HepG2 (cell line): ENCODE results near the gene RBM18. TPM values are rescaled to one million over a fixed set of nuclear protein-coding genes. Genes with fewer than 3 reads are reported as not detected.

Source experiments
- ETV5 ChIP-seq: IDR thresholded peaks from 2 replicates; pipeline ENCODE4 v1.6.1; 2018; ENCODE audit warnings: missing biosample characterization, missing genetic modification reagents, inconsistent platforms, borderline replicate concordance
- KLF16 ChIP-seq, 2 experiments: sonication (generic) in 1 of 2; formaldehyde crosslinking in 1 of 2; IDR thresholded peaks; 2 replicates each; pipeline versions ENCODE4 v1.6.1 to v1.8.0; 2016 to 2023; ENCODE audit warnings: missing genetic modification reagents in 2 of 2, missing compliant biosample characterization in 1 of 2
- MED8 ChIP-seq: sonication (generic); formaldehyde crosslinking; IDR thresholded peaks from 2 replicates; pipeline ENCODE4 v1.8.1; 2023; ENCODE audit warnings: mild to moderate bottlenecking, missing genetic modification reagents; ENCODE audit not compliant: insufficient replicate concordance
- PRMT3 ChIP-seq: sonication (generic); formaldehyde crosslinking; IDR thresholded peaks from 2 replicates; pipeline ENCODE4 v1.8.1; 2022; ENCODE audit warnings: low read depth, mild to moderate bottlenecking, moderate library complexity, missing genetic modification reagents, borderline replicate concordance
- SMC3 ChIP-seq: IDR thresholded peaks from 2 replicates; pipeline ENCODE4 v1.6.1; 2011; ENCODE audit warnings: low read length, improper control_type of control experiment
- SNAPC5 ChIP-seq: sonication (generic); formaldehyde crosslinking; IDR thresholded peaks from 2 replicates; pipeline ENCODE4 v1.8.1; 2023; ENCODE audit warnings: mild to moderate bottlenecking, missing genetic modification reagents, borderline replicate concordance
- STAT5B ChIP-seq: sonication (generic); formaldehyde crosslinking; IDR thresholded peaks from 2 replicates; pipeline ENCODE4 v1.4.0; 2020; ENCODE audit warnings: missing genetic modification reagents
- WIZ ChIP-seq: sonication (generic); formaldehyde crosslinking; IDR thresholded peaks from 2 replicates; pipeline ENCODE4 v1.5.1; 2020; ENCODE audit warnings: mild to moderate bottlenecking, missing genetic modification reagents
- ZBTB38 ChIP-seq: sonication (generic); formaldehyde crosslinking; IDR thresholded peaks from 2 replicates; pipeline ENCODE4 v1.5.1; 2020; ENCODE audit warnings: mild to moderate bottlenecking, missing genetic modification reagents
- ZNF512B ChIP-seq: sonication (generic); formaldehyde crosslinking; IDR thresholded peaks from 2 replicates; pipeline ENCODE4 v1.5.1; 2020; ENCODE audit warnings: missing genetic modification reagents, mild to moderate bottlenecking, borderline replicate concordance
- ZNF615 ChIP-seq: sonication (generic); formaldehyde crosslinking; IDR thresholded peaks from 2 replicates; pipeline ENCODE4 v1.5.0; 2020; ENCODE audit warnings: mild to moderate bottlenecking, missing genetic modification reagents, borderline replicate concordance
- ZNF850 ChIP-seq: sonication (generic); formaldehyde crosslinking; conservative IDR thresholded peaks from 2 replicates; pipeline ENCODE4 v1.9.0; 2021; ENCODE audit warnings: mild to moderate bottlenecking, missing genetic modification reagents
- polyA plus RNA-seq, 8 experiments: library from polyadenylated mRNA; depleted of rRNA in 3 of 8; stranded (reverse) in 7 of 8; unstranded in 1 of 8; fragments of >200 nt; fragmentation: Illumina TruSeq in 4 of 8; extraction: Trizol in 4 of 8; gene quantifications; 2 replicates each; pipeline versions ENCODE4 v1.2.1 to v1.2.3, GENCODE V29; 2011 to 2016; ENCODE audit warnings: low read depth in 4 of 8, missing spikeins in 1 of 8, mixed read lengths in 1 of 8; ENCODE audit not compliant: insufficient read depth in 1 of 8
- total RNA-seq, 5 experiments: library from RNA; depleted of rRNA; stranded (reverse); fragments of >200 nt; fragmentation: Illumina TruSeq; extraction: Trizol; gene quantifications; 2 replicates each; pipeline ENCODE4 v1.2.3, GENCODE V29; 2016; ENCODE audit warnings: low read depth in 1 of 5
- TF ChIP-seq, protein P1 (sequence below): IDR thresholded peaks from 2 replicates; pipeline ENCODE4 v1.6.1; 2012; ENCODE audit warnings: inconsistent platforms
- TF ChIP-seq, protein P2 (sequence below): IDR thresholded peaks from 2 replicates; pipeline ENCODE4 v1.6.1; 2016; ENCODE audit warnings: control low read depth
- TF ChIP-seq, protein P3 (sequence below): sonication (generic); formaldehyde crosslinking; IDR thresholded peaks from 2 replicates; pipeline ENCODE4 v1.5.1; 2020; ENCODE audit warnings: mild to moderate bottlenecking, missing genetic modification reagents, moderate library complexity
- TF ChIP-seq, protein P4 (sequence below): sonication (generic); formaldehyde crosslinking; IDR thresholded peaks from 2 replicates; pipeline ENCODE4 v1.9.0; 2021; ENCODE audit warnings: missing genetic modification reagents, borderline replicate concordance

Gene RBM18
- total and polyA plus RNA-seq, 2 of the 13 experiments (the other 11 are each of a cell fraction or from before 2014, with no cell fraction given): 12.6 to 16.6 TPM

DNA sequence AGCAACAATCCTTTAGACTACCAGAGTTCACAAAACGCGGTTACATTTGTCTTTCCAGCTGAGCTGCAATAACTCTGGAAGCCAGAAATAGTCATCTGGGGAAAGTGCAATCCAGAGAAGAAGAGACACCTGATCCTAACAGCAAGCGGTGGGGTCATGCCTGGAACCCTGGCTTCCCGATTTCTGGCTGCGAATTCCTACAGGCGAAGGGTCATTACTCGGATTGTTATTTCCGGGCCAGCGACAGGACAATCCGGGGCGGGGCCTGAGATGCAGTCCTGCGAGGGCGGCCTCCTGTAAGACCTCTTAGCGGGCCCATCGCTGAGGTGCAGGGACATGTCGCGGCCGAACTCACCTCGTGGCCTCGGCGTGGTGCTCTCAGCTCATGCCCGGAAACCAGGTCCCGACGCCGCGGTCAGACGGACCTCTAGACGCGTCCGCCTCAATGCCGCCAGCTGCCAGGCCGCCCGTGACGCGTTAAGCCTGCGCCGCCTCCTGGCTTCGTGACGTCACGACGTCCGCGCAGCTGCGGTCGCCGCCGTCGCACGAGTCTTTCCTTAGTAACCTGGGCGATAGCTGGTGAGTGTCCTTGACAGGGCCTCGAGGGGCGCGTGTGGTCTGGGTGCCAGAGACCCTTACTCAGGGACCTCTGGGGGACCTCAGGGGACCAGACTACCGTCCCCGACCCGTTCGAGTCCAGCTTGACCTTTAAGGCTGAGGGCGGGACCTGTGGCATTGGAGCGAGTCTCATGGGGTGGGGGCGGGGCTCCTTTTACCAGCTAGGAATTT, at the start of gene RBM18, which contains the start of gene MRRF (continued):
- peak; percentile 62; the same call in 1 of the 2 replicates for TF ChIP-seq ZNF512B (CRISPR knock-in tag)
- TF ChIP-seq ZNF615 (CRISPR knock-in tag): no peak
- peak; percentile 90; the same call in 1 of the 2 replicates for TF ChIP-seq SNAPC5
- peak; percentile 46; the same call in 1 of the 2 replicates for TF ChIP-seq STAT5B
- TF ChIP-seq ZNF850 (CRISPR knock-in tag): no peak
- no peak for TF ChIP-seq SMC3
- TF ChIP-seq, protein P1, sequence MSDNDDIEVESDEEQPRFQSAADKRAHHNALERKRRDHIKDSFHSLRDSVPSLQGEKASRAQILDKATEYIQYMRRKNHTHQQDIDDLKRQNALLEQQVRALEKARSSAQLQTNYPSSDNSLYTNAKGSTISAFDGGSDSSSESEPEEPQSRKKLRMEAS: peak; percentile 99
- TF ChIP-seq, protein P2, sequence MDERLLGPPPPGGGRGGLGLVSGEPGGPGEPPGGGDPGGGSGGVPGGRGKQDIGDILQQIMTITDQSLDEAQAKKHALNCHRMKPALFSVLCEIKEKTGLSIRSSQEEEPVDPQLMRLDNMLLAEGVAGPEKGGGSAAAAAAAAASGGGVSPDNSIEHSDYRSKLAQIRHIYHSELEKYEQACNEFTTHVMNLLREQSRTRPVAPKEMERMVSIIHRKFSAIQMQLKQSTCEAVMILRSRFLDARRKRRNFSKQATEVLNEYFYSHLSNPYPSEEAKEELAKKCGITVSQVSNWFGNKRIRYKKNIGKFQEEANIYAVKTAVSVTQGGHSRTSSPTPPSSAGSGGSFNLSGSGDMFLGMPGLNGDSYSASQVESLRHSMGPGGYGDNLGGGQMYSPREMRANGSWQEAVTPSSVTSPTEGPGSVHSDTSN: peak; percentile 36; the same call in 1 of the 2 replicates
- peak; percentile 54 for TF ChIP-seq MED8 (CRISPR knock-in tag)
- peak; percentile 58 for TF ChIP-seq ETV5
- peak; percentile 97 for TF ChIP-seq WIZ (CRISPR knock-in tag)
- TF ChIP-seq PRMT3: peak; percentile 94; the same call in 1 of the 2 replicates
- peak; percentile 76 to 98 for TF ChIP-seq KLF16 (CRISPR knock-in tag; IDR thresholded peaks at IDR 0.05)
- TF ChIP-seq, protein P3, sequence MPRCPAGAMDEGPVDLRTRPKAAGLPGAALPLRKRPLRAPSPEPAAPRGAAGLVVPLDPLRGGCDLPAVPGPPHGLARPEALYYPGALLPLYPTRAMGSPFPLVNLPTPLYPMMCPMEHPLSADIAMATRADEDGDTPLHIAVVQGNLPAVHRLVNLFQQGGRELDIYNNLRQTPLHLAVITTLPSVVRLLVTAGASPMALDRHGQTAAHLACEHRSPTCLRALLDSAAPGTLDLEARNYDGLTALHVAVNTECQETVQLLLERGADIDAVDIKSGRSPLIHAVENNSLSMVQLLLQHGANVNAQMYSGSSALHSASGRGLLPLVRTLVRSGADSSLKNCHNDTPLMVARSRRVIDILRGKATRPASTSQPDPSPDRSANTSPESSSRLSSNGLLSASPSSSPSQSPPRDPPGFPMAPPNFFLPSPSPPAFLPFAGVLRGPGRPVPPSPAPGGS: peak; percentile 99
- TF ChIP-seq, protein P4, sequence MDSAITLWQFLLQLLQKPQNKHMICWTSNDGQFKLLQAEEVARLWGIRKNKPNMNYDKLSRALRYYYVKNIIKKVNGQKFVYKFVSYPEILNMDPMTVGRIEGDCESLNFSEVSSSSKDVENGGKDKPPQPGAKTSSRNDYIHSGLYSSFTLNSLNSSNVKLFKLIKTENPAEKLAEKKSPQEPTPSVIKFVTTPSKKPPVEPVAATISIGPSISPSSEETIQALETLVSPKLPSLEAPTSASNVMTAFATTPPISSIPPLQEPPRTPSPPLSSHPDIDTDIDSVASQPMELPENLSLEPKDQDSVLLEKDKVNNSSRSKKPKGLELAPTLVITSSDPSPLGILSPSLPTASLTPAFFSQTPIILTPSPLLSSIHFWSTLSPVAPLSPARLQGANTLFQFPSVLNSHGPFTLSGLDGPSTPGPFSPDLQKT (CRISPR knock-in tag): no peak; the same call in 1 of the 2 replicates
- TF ChIP-seq ZBTB38 (CRISPR knock-in tag): peak; percentile 98
